H9 (cell line): ENCODE measurements around the gene FGD5. TPM values are rescaled to one million over a fixed set of nuclear protein-coding genes. Genes with fewer than 3 reads are reported as not detected.
A peak's percentile ranks its signal among the peaks of the same experiment; 100 is the strongest.

Experiments used
- DNase-seq: peaks from one replicate; pipeline ENCODE4 v3.0.0-alpha.2; 2017
- H2AFZ ChIP-seq: one replicate; pipeline ENCODE4 v1.6.1; 2013; ENCODE audit warnings: mild to moderate bottlenecking, low read length, control low read depth, moderate library complexity
- H2AK5ac ChIP-seq: 2 replicates; pipeline ENCODE4 v1.6.1; 2013; ENCODE audit warnings: low read length, control low read depth, mixed read lengths; ENCODE audit not compliant: insufficient read length
- H2BK120ac ChIP-seq: one replicate; pipeline ENCODE4 v1.6.1; 2013; ENCODE audit warnings: low read depth, mild to moderate bottlenecking, low read length, control low read depth, inconsistent platforms; ENCODE audit not compliant: poor library complexity, severe bottlenecking
- H2BK12ac ChIP-seq: 2 replicates; pipeline ENCODE4 v1.6.1; 2013; ENCODE audit warnings: low read length, control low read depth, mixed read lengths, low read depth; ENCODE audit not compliant: insufficient read length
- H2BK15ac ChIP-seq: 2 replicates; pipeline ENCODE4 v1.6.1; 2013; ENCODE audit warnings: low read depth, low read length, control low read depth
- H2BK20ac ChIP-seq: one replicate; pipeline ENCODE4 v1.6.1; 2013; ENCODE audit warnings: low read depth, mild to moderate bottlenecking, low read length, control low read depth, inconsistent platforms; ENCODE audit not compliant: poor library complexity, severe bottlenecking
- H2BK5ac ChIP-seq: 2 replicates; pipeline ENCODE4 v1.6.1; 2013; ENCODE audit warnings: low read length, control low read depth, mixed read lengths; ENCODE audit not compliant: insufficient read length
- H3K14ac ChIP-seq: 2 replicates; pipeline ENCODE4 v1.6.1; 2013; ENCODE audit warnings: low read length, control low read depth; ENCODE audit not compliant: insufficient read depth
- H3K18ac ChIP-seq: 2 replicates; pipeline ENCODE4 v1.6.1; 2013; ENCODE audit warnings: low read depth, mild to moderate bottlenecking, mixed read lengths, low read length, control low read depth; ENCODE audit not compliant: insufficient read length
- H3K23ac ChIP-seq: 2 replicates; pipeline ENCODE4 v1.6.1; 2013; ENCODE audit warnings: low read length, control low read depth, mixed read lengths, low read depth; ENCODE audit not compliant: insufficient read length
- H3K23me2 ChIP-seq: 2 replicates; pipeline ENCODE4 v1.6.1; 2013; ENCODE audit warnings: low read depth, mild to moderate bottlenecking, mixed read lengths, low read length, control low read depth; ENCODE audit not compliant: insufficient read length, poor library complexity, severe bottlenecking
- H3K27ac ChIP-seq: 2 replicates; pipeline ENCODE4 v1.5.1; 2013; ENCODE audit warnings: low read length, control low read depth, mixed read lengths, low read depth; ENCODE audit not compliant: insufficient read length
- H3K27me3 ChIP-seq: 2 replicates; pipeline ENCODE4 v1.6.1; 2013; ENCODE audit warnings: low read length, control low read depth, inconsistent platforms; ENCODE audit not compliant: insufficient read depth
- H3K4ac ChIP-seq: 2 replicates; pipeline ENCODE4 v1.6.1; 2013; ENCODE audit warnings: low read depth, mild to moderate bottlenecking, control low read depth, inconsistent platforms, low read length, moderate library complexity
- H3K4me1 ChIP-seq: 2 replicates; pipeline ENCODE4 v1.6.1; 2013; ENCODE audit warnings: low read length, control low read depth, inconsistent platforms; ENCODE audit not compliant: insufficient read depth
- H3K4me2 ChIP-seq: 2 replicates; pipeline ENCODE4 v1.6.1; 2013; ENCODE audit warnings: low read length, control low read depth, mixed read lengths; ENCODE audit not compliant: insufficient read length, insufficient read depth
- H3K56ac ChIP-seq: 2 replicates; pipeline ENCODE4 v1.6.1; 2013; ENCODE audit warnings: low read depth, mild to moderate bottlenecking, mixed read lengths, low read length, control low read depth; ENCODE audit not compliant: insufficient read length
- H3K79me1 ChIP-seq: 2 replicates; pipeline ENCODE4 v1.6.1; 2013; ENCODE audit warnings: low read depth, mild to moderate bottlenecking, moderate library complexity, low read length, control low read depth, inconsistent platforms; ENCODE audit not compliant: insufficient read depth, poor library complexity, severe bottlenecking
- H3K79me2 ChIP-seq: 2 replicates; pipeline ENCODE4 v1.6.1; 2013; ENCODE audit warnings: low read length, control low read depth, inconsistent platforms; ENCODE audit not compliant: insufficient read depth
- H3K9ac ChIP-seq: 2 replicates; pipeline ENCODE4 v1.6.1; 2013; ENCODE audit warnings: low read length, control low read depth, mixed read lengths; ENCODE audit not compliant: insufficient read length; ENCODE audit errors: extremely low read depth
- H3K9me3 ChIP-seq: one replicate; pipeline ENCODE4 v1.6.1; 2013; ENCODE audit warnings: low read depth, low read length, inconsistent platforms; ENCODE audit not compliant: control insufficient read depth
- H3T11ph ChIP-seq: one replicate; pipeline ENCODE4 v1.6.1; 2013; ENCODE audit warnings: mild to moderate bottlenecking, low read length, control low read depth, inconsistent platforms
- H4K20me1 ChIP-seq: one replicate; pipeline ENCODE4 v1.6.1; 2013; ENCODE audit not compliant: control insufficient read depth, insufficient read length, insufficient read depth
- H4K5ac ChIP-seq: 2 replicates; pipeline ENCODE4 v1.6.1; 2013; ENCODE audit warnings: low read depth, mild to moderate bottlenecking, mixed read lengths, low read length, control low read depth; ENCODE audit not compliant: insufficient read length
- H4K8ac ChIP-seq: replicated peaks from 2 replicates; pipeline ENCODE4 v1.6.1; 2013; ENCODE audit warnings: low read length, control low read depth, mixed read lengths, low read depth; ENCODE audit not compliant: insufficient read length
- H4K91ac ChIP-seq: 2 replicates; pipeline ENCODE4 v1.6.1; 2013; ENCODE audit warnings: low read depth, mild to moderate bottlenecking, moderate library complexity, mixed read lengths, low read length, control low read depth; ENCODE audit not compliant: insufficient read length
- H3K27ac Mint-ChIP-seq, 3 experiments: 2 replicates in 2 of 3; 3 replicates in 1 of 3; pipeline ENCODE4 v1.8.0; 2020 to 2021; ENCODE audit warnings: mixed read lengths in 3 of 3, mild to moderate bottlenecking in 1 of 3, moderate library complexity in 1 of 3
- H3K27me3 Mint-ChIP-seq: 2 replicates; pipeline ENCODE4 v1.8.0; 2021; ENCODE audit warnings: low read depth, mild to moderate bottlenecking, moderate library complexity, mixed read lengths
- H3K36me3 Mint-ChIP-seq, 3 experiments: 2 replicates in 2 of 3; 3 replicates in 1 of 3; pipeline ENCODE4 v1.8.0; 2020 to 2021; ENCODE audit warnings: low read depth in 3 of 3, mixed read lengths in 3 of 3; ENCODE audit not compliant: insufficient read depth in 1 of 3
- H3K4me1 Mint-ChIP-seq, 2 experiments: 2 replicates each; pipeline ENCODE4 v1.8.0; 2020; ENCODE audit warnings: mixed read lengths in 2 of 2
- H3K4me3 Mint-ChIP-seq, 2 experiments: 2 replicates in 1 of 2; 3 replicates in 1 of 2; pipeline ENCODE4 v1.8.0; 2020 to 2021; ENCODE audit warnings: mild to moderate bottlenecking in 2 of 2, mixed read lengths in 2 of 2, moderate library complexity in 1 of 2
- H3K9me3 Mint-ChIP-seq, 2 experiments: 2 replicates in 1 of 2; 3 replicates in 1 of 2; pipeline ENCODE4 v1.8.0; 2020; ENCODE audit warnings: mild to moderate bottlenecking in 2 of 2, mixed read lengths in 2 of 2, moderate library complexity in 1 of 2
- WGBS: extraction: QIAGEN DNeasy Blood & Tissue Kit; methylation state at CpG from one replicate; pipeline ENCODE4 v1.1.7; 2013; ENCODE audit warnings: missing lambda C conversion rate, low lambda C conversion rate, mixed read lengths; ENCODE audit not compliant: insufficient read length; ENCODE audit errors: extremely low coverage; 5-methylcytosine and 5-hydroxymethylcytosine counted together
- total RNA-seq: library from RNA; stranded (reverse); gene quantifications from 2 replicates; pipeline ENCODE4 v1.2.1, GENCODE V29; 2021
- TF ChIP-seq, protein P1 (sequence below): fragments of 200-600 bp; sonication (generic); conservative IDR thresholded peaks from 3 replicates; pipeline ENCODE4 v1.8.0; 2021; ENCODE audit warnings: antibody characterized with exemption, mild to moderate bottlenecking

Gene FGD5
- total RNA-seq, 1 experiment from 2014 or later, result 7.8 TPM

GRCh38 chr3:14948609-14949038 is 129.9 kb downstream of the FGD5 start:
- H3K9ac ChIP-seq, result peak overlapping the region; percentile 97
- H3K4me2 ChIP-seq, result peak overlapping the region; percentile 75
- no peak overlapping the region for H2AK5ac ChIP-seq
- H3K4me1 Mint-ChIP-seq, result peaks cover 34 to 37% of the 10 kb centered on the region in 2 experiments
- peaks cover 8% of the 10 kb centered on the region for H3K79me1 ChIP-seq
- TF ChIP-seq, protein P1, sequence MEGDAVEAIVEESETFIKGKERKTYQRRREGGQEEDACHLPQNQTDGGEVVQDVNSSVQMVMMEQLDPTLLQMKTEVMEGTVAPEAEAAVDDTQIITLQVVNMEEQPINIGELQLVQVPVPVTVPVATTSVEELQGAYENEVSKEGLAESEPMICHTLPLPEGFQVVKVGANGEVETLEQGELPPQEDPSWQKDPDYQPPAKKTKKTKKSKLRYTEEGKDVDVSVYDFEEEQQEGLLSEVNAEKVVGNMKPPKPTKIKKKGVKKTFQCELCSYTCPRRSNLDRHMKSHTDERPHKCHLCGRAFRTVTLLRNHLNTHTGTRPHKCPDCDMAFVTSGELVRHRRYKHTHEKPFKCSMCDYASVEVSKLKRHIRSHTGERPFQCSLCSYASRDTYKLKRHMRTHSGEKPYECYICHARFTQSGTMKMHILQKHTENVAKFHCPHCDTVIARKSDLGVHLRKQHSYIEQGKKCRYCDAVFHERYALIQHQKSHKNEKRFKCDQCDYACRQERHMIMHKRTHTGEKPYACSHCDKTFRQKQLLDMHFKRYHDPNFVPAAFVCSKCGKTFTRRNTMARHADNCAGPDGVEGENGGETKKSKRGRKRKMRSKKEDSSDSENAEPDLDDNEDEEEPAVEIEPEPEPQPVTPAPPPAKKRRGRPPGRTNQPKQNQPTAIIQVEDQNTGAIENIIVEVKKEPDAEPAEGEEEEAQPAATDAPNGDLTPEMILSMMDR, result no peak
- peaks cover 30% of the 10 kb centered on the region; the same call in 1 of the 2 replicates for H3K79me2 ChIP-seq
- H3K27me3 ChIP-seq, result no peaks in the 10 kb centered on the region
- no peak overlapping the region for H4K8ac ChIP-seq
- peaks cover 13 to 50% (median 47%) of the 10 kb centered on the region in 3 experiments; a peak in 5 of 7 replicates for H3K36me3 Mint-ChIP-seq
- no peak overlapping the region for H3K23ac ChIP-seq
- peak overlapping the region; percentile 98; the same call in 1 of the 2 replicates for H3K14ac ChIP-seq
- H2BK120ac ChIP-seq, result peak overlapping the region; percentile 62
- peaks cover 6% of the 10 kb centered on the region for H3K23me2 ChIP-seq
- no peak overlapping the region for H2BK12ac ChIP-seq
- H3K27me3 Mint-ChIP-seq, result no peaks in the 10 kb centered on the region
- H2BK20ac ChIP-seq, result no peak overlapping the region
- H3K27ac ChIP-seq, result peak overlapping the region; percentile 69
- H4K91ac ChIP-seq, result no peak overlapping the region
- H3K4ac ChIP-seq, result no peak overlapping the region; the same call in 1 of the 2 replicates
- H3K4me1 ChIP-seq, result no peaks in the 10 kb centered on the region
- no peak overlapping the region for H3T11ph ChIP-seq
- no peak for DNase-seq
- peak overlapping the region; percentile 78 to 98 (median 94) for H3K27ac Mint-ChIP-seq
- H3K4me3 Mint-ChIP-seq, result peak overlapping the region; percentile 96
- no peaks in the 10 kb centered on the region for H4K20me1 ChIP-seq
- no peak overlapping the region for H2BK15ac ChIP-seq
- H2BK5ac ChIP-seq, result no peak overlapping the region
- no peak overlapping the region for H2AFZ ChIP-seq
- no peaks in the 10 kb centered on the region for H3K9me3 ChIP-seq
- H3K9me3 Mint-ChIP-seq, result no peaks in the 10 kb centered on the region
- H3K56ac ChIP-seq, result no peak overlapping the region
- no CpG with 5 or more reads among the region's 26 CpGs for WGBS
- peak overlapping the region; percentile 73 for H4K5ac ChIP-seq
- peak overlapping the region; percentile 91 for H3K18ac ChIP-seq
